Activated naive CD4-positive, alpha-beta T cell treated with anti-CD3 and anti-CD28 coated beads, Interleukin-2, amount 10 ng/mL, durations not matched to agents 7 days and 5 days (primary cell): ENCODE data around the gene CYCS.

ENCODE experiments used
- CTCF ChIA-PET: fragments of 350-600 bp; sonication (Branson Sonifier 250); formaldehyde crosslinking; loops from one replicate; lab custom pipeline; 2021; ENCODE audit warnings: antibody characterized with exemption; lab: Charles Lee
- DNase-seq: peaks from one replicate; pipeline ENCODE4 v3.0.0-alpha.2; 2020
- H3K27ac Mint-ChIP-seq: one replicate; pipeline ENCODE4 v1.8.0; 2021; ENCODE audit warnings: mild to moderate bottlenecking, moderate library complexity, mixed read lengths
- H3K27me3 Mint-ChIP-seq: one replicate; pipeline ENCODE4 v1.8.0; 2021; ENCODE audit warnings: mild to moderate bottlenecking, mixed read lengths
- H3K36me3 Mint-ChIP-seq: one replicate; pipeline ENCODE4 v1.8.0; 2021; ENCODE audit warnings: mixed read lengths
- H3K4me1 Mint-ChIP-seq: one replicate; pipeline ENCODE4 v1.8.0; 2021; ENCODE audit warnings: mixed read lengths
- H3K4me3 Mint-ChIP-seq: one replicate; pipeline ENCODE4 v1.8.0; 2021; ENCODE audit warnings: mild to moderate bottlenecking, moderate library complexity, mixed read lengths
- H3K9me3 Mint-ChIP-seq: one replicate; pipeline ENCODE4 v1.8.0; 2021; ENCODE audit warnings: mixed read lengths

The CYCS gene

DNA sequence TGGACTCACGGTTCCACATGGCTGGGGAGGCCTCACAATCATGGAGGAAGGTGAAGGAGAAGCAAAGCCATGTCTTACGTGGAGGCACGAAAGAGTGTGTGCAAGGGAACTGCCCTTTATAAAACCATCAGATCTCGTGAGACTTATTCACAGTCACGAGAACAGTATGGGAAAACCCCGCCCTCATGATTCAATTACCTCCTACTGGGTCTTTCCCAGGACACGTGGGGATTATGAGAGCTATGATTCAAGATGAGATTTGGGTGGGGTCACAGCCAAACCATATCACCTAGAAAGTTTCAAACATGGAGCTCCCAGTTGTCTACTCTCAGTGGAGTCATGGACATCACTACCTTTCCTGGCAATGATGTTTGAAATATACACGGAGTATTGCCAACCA is 49.6 kb downstream of the CYCS start:
- no peak for DNase-seq

DNA sequence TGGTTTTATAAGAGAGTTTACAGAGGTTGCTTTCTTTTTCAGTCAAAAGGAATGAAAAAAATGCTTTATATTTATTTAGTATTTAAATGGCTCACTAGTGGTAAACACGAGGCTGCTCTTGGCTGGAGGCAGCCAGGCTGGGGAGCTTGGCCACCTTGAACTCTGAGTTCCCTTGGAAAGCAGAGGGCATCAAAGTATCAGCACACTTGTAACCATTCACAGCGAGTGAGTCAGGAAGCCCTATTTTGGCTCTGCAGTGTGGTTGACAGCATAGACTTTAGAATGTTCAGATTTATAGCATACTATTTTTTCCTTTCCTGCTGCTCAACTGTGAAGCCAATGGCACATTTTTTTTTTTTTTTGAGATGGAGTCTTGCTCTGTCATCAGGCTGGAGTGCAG is 51.6 kb downstream of the CYCS start:
- peaks cover 25% of the 10 kb centered on the region for H3K27me3 Mint-ChIP-seq
- CTCF ChIA-PET = interaction anchor here (0.7 to 2.9 kb wide), 3 partner anchors 173 to 261 kb away, joined by 3 to 10 read pairs (median 3); no protein-coding TSS in a partner anchor
- H3K4me3 Mint-ChIP-seq = no peak overlapping the region
- DNase-seq = no peak
- peaks cover 11% of the 10 kb centered on the region for H3K4me1 Mint-ChIP-seq
- no peaks in the 10 kb centered on the region for H3K36me3 Mint-ChIP-seq
- no peak overlapping the region for H3K27ac Mint-ChIP-seq
- H3K9me3 Mint-ChIP-seq = no peaks in the 10 kb centered on the region

More for the DNA sequence above, 49.6 kb downstream of the CYCS start:
- Mint-ChIP-seq H3K27ac (no peak overlapping the region), H3K36me3 (no peaks in the 10 kb centered on the region), H3K9me3 (no peaks in the 10 kb centered on the region), H3K4me3 (no peak overlapping the region), H3K4me1 (no peaks in the 10 kb centered on the region), H3K27me3 (peaks cover 24% of the 10 kb centered on the region)
- CTCF ChIA-PET = interaction anchor here (2.2 kb wide), 1 partner anchor 18 kb away, joined by 7 read pairs; no protein-coding TSS in a partner anchor
